Activated naive CD4-positive, alpha-beta T cell treated with anti-CD3 and anti-CD28 coated beads for 36 hours (primary cell): ENCODE measurements around the gene KIR3DL1. TPM values are rescaled to one million over a fixed set of nuclear protein-coding genes. Genes with fewer than 3 reads are reported as not detected.
"Not testable (repeated sequence)": the region's sequence is repeated elsewhere in the genome, so short reads cannot be mapped to it uniquely, and the experiment has no call there.

Experiments used
- CTCF ChIA-PET: fragments of 350-600 bp; sonication (Branson Sonifier 250); formaldehyde crosslinking; loops from one replicate; lab custom pipeline; 2021; ENCODE audit warnings: antibody characterized with exemption; lab: Charles Lee
- DNase-seq: peaks from one replicate; pipeline ENCODE4 v3.0.0-alpha.2; 2020
- H3K27ac Mint-ChIP-seq: one replicate; pipeline ENCODE4 v1.8.0; 2021; ENCODE audit warnings: mild to moderate bottlenecking, mixed read lengths
- H3K27me3 Mint-ChIP-seq: one replicate; pipeline ENCODE4 v1.8.0; 2021; ENCODE audit warnings: low read depth, mixed read lengths
- H3K36me3 Mint-ChIP-seq: one replicate; pipeline ENCODE4 v1.8.0; 2021; ENCODE audit warnings: low read depth, mixed read lengths
- H3K4me1 Mint-ChIP-seq: one replicate; pipeline ENCODE4 v1.8.0; 2021; ENCODE audit warnings: low read depth, mixed read lengths
- H3K4me3 Mint-ChIP-seq: one replicate; pipeline ENCODE4 v1.8.0; 2021; ENCODE audit warnings: mild to moderate bottlenecking, moderate library complexity, mixed read lengths
- H3K9me3 Mint-ChIP-seq: one replicate; pipeline ENCODE4 v1.8.0; 2021; ENCODE audit warnings: mixed read lengths
- intact Hi-C: fragments of 100-400 bp; cut with micrococcal nuclease; formaldehyde crosslinking; loops from one replicate; pipeline ENCODE4 v1.15.1; 2023
- total RNA-seq, 2 experiments: library from RNA; stranded (reverse); gene quantifications; one replicate each; pipeline ENCODE4 v1.2.3, GENCODE V29; 2021

The KIR3DL1 gene
- total RNA-seq, 2 experiments from 2014 or later = not detected

- H3K36me3 Mint-ChIP-seq, DNase-seq, H3K27ac Mint-ChIP-seq, H3K9me3 Mint-ChIP-seq, H3K27me3 Mint-ChIP-seq, H3K4me3 Mint-ChIP-seq, CTCF ChIA-PET, intact Hi-C loops, H3K4me1 Mint-ChIP-seq: not testable (repeated sequence)
These were observed 9.1 kb downstream of the KIR3DL1 start for GRCh38 chr19:54825326-54825725.

GRCh38 chr19:54828064-54828463 is 11.8 kb downstream of the KIR3DL1 start:
- H3K4me1 Mint-ChIP-seq, DNase-seq, H3K27me3 Mint-ChIP-seq, H3K4me3 Mint-ChIP-seq, H3K9me3 Mint-ChIP-seq, H3K36me3 Mint-ChIP-seq, intact Hi-C loops, H3K27ac Mint-ChIP-seq, CTCF ChIA-PET: not testable (repeated sequence)

GRCh38 chr19:54832496-54832895 is 16.2 kb downstream of the KIR3DL1 start, which contains the start of gene KIR2DS4:
Gene KIR2DS4 (plus strand): TSS chr19:54832676.
- intact Hi-C loops, H3K4me1 Mint-ChIP-seq, H3K9me3 Mint-ChIP-seq, H3K4me3 Mint-ChIP-seq, DNase-seq, CTCF ChIA-PET, H3K27ac Mint-ChIP-seq, H3K27me3 Mint-ChIP-seq, H3K36me3 Mint-ChIP-seq: not testable (repeated sequence)

DNA sequence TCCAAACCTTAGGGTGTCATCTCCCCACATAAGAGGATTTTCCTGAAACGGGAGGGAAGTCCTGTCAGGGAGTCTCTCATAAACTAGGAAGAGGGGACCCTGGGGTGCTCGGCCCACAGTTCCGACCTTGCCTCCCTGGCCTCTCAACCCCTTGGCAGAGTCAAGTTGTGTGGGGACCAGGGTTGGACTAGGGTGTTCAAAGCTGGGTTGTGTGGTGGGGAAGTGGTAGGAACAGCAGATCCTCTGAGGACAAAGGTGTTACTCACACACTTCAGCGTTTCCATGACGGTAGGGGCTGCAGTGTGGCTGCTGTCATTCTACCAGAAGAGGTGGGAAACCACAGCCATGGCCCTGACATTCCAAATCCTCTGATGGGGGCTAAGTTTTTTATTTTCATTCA is 18.9 kb downstream of the KIR3DL1 start:
- CTCF ChIA-PET, H3K27me3 Mint-ChIP-seq, H3K9me3 Mint-ChIP-seq, DNase-seq, H3K4me3 Mint-ChIP-seq, intact Hi-C loops, H3K36me3 Mint-ChIP-seq, H3K27ac Mint-ChIP-seq, H3K4me1 Mint-ChIP-seq: not testable (repeated sequence)

DNA sequence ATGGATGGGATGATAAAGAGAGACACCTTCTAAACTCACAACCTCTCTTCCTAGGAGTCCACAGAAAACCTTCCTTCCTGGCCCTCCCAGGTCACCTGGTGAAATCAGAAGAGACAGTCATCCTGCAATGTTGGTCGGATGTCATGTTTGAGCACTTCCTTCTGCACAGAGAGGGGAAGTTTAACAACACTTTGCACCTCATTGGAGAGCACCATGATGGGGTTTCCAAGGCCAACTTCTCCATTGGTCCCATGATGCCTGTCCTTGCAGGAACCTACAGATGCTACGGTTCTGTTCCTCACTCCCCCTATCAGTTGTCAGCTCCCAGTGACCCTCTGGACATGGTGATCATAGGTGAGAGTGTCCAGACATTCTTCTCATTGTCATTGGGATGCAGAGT is 21.3 kb downstream of the KIR3DL1 start:
- H3K4me3 Mint-ChIP-seq, DNase-seq, H3K4me1 Mint-ChIP-seq, intact Hi-C loops, CTCF ChIA-PET, H3K9me3 Mint-ChIP-seq, H3K27ac Mint-ChIP-seq, H3K27me3 Mint-ChIP-seq, H3K36me3 Mint-ChIP-seq: not testable (repeated sequence)

GRCh38 chr19:54843171-54843570 is 26.9 kb downstream of the KIR3DL1 start:
- H3K27me3 Mint-ChIP-seq = peaks cover 13% of the 10 kb centered on the region
- H3K4me1 Mint-ChIP-seq, H3K27ac Mint-ChIP-seq, H3K9me3 Mint-ChIP-seq, DNase-seq, intact Hi-C loops, H3K36me3 Mint-ChIP-seq, H3K4me3 Mint-ChIP-seq: not testable (repeated sequence)
- CTCF ChIA-PET = interaction anchor here (0.6 kb wide), 1 partner anchor 983 kb away, joined by 3 read pairs; no protein-coding TSS in a partner anchor

DNA sequence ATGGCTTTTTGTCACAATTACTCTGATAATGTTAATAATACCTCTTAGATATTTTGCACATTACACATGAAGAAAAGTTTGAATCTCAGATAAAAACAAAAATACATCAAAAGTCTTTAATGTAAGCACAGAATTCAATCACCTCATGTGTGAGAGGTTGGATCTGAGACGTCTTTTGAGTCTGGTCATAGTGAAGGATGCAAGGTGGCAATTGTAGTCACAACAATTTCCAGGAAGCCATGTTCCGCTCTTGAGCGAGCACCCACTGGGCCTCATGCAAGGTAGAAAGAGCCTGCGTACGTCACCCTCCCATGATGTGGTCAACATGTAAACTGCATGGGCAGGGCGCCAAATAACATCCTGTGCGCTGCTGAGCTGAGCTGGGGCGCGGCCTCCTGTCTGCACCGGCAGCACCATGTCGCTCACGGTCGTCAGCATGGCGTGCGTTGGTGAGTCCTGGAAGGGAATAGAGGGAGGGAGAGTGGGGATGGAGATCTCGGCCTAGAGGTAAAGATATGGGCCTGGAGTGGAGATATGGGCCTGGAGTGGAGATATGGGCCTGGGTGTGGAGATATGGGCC is 33.9 kb downstream of the KIR3DL1 start, which contains the start of gene KIR3DL2:
KIR3DL2 (plus strand) TSS at position 383 of the 580 bp plus-strand sequence; CDS start at position 416, 33 bp downstream.
- H3K4me3 Mint-ChIP-seq, H3K36me3 Mint-ChIP-seq, H3K9me3 Mint-ChIP-seq, CTCF ChIA-PET, H3K27ac Mint-ChIP-seq, H3K4me1 Mint-ChIP-seq, intact Hi-C loops, DNase-seq: not testable (repeated sequence)
- peaks cover 10% of the 10 kb centered on the region for H3K27me3 Mint-ChIP-seq

GRCh38 chr19:54850930-54851329 is 34.7 kb downstream of the KIR3DL1 start:
- Mint-ChIP-seq H3K27me3 (peaks cover 10% of the 10 kb centered on the region), H3K4me1 (no peaks in the 10 kb centered on the region), H3K9me3 (peaks cover 1% of the 10 kb centered on the region), H3K4me3 (no peak overlapping the region), H3K27ac (no peak overlapping the region), H3K36me3 (no peaks in the 10 kb centered on the region)
- CTCF ChIA-PET = no interaction called here
- DNase-seq = no peak
- intact Hi-C loops = no loop called here

DNA sequence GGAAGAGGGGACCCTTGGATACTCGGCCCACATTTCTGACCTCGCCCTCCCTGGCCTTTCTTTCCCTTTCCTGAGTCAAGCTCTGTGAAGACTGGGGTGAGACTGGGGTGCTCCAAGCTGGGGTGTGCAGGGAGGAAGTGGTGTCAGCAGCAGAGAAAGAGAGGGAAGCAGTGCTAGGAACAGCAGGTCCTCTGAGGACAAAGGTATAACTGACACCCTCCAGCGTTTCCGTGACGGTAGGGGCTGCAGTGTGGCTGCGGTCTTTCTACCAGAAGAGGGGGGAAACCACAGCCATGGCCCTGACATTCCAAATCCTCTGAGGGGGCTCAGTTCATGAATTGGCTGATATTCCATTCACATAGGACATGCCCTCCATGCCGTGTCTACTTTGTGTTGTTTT is 35.1 kb downstream of the KIR3DL1 start:
- no peak overlapping the region for H3K4me3 Mint-ChIP-seq
- CTCF ChIA-PET = no interaction called here
- H3K27ac Mint-ChIP-seq = no peak overlapping the region
- H3K9me3 Mint-ChIP-seq = no peaks in the 10 kb centered on the region
- no peak for DNase-seq
- peaks cover 10% of the 10 kb centered on the region for H3K27me3 Mint-ChIP-seq
- H3K4me1 Mint-ChIP-seq = no peaks in the 10 kb centered on the region
- intact Hi-C loops = no loop called here
- H3K36me3 Mint-ChIP-seq = no peaks in the 10 kb centered on the region

- CTCF ChIA-PET, H3K27ac Mint-ChIP-seq, intact Hi-C loops, H3K9me3 Mint-ChIP-seq, H3K27me3 Mint-ChIP-seq, DNase-seq, H3K4me3 Mint-ChIP-seq, H3K36me3 Mint-ChIP-seq, H3K4me1 Mint-ChIP-seq: not testable (repeated sequence)
These were observed 39.0 kb downstream of the KIR3DL1 start for GRCh38 chr19:54855241-54855640.

DNA sequence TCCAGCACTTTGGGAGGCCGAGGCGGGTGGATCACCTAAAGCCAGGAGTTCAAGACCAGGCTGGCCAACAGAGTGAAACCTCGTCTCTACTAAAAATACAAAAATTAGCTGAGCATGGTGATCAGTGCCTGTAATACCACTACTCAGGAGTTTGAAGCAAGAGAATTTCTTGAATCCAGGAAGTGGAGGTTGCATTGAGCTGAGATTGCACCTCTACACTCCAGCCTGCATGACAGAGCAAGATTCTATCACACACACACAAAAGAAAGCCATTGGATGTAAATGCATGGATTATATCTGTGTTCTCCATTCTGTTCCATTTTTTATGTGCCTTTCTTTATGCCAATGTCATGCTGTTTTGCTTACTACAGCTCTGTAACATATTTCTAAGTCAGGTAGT is 42.2 kb downstream of the KIR3DL1 start:
- H3K27me3 Mint-ChIP-seq, DNase-seq, H3K27ac Mint-ChIP-seq, CTCF ChIA-PET, H3K4me1 Mint-ChIP-seq, H3K9me3 Mint-ChIP-seq, H3K4me3 Mint-ChIP-seq, intact Hi-C loops, H3K36me3 Mint-ChIP-seq: not testable (repeated sequence)

DNA sequence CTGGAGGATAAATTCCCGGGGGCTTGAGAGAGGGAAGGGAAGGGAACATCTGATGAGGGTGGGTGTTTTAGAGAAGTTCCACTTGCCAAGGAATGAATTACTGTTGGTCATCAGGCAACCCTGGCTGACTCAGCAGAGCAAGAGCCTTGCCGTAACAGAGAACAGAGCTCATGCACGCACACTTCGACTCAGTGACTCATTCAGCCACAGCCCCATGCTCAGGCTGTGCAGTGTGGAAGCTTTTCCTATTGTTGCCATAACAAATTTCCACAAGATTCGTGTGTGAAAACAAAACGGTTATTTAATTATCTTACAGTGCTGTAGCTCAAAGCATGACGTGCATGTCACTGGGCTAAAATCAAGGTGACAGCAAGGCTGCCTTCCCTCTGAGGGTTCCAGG is 43.2 kb downstream of the KIR3DL1 start:
- H3K4me1 Mint-ChIP-seq, H3K27me3 Mint-ChIP-seq, CTCF ChIA-PET, intact Hi-C loops, H3K4me3 Mint-ChIP-seq, DNase-seq, H3K27ac Mint-ChIP-seq, H3K36me3 Mint-ChIP-seq, H3K9me3 Mint-ChIP-seq: not testable (repeated sequence)

- H3K27ac Mint-ChIP-seq, H3K36me3 Mint-ChIP-seq, intact Hi-C loops, H3K4me1 Mint-ChIP-seq, H3K27me3 Mint-ChIP-seq, H3K4me3 Mint-ChIP-seq, CTCF ChIA-PET, DNase-seq, H3K9me3 Mint-ChIP-seq: not testable (repeated sequence)
These were observed 47.2 kb downstream of the KIR3DL1 start for GRCh38 chr19:54863459-54863858.
